OCI-LY3 (cell line): ENCODE measurements around the gene LRRN4CL.

Experiments
- H2AFZ ChIP-seq: fragments of 200-600, 300-600 bp; shearing (Covaris generic); 2 replicates; pipeline ENCODE4 v1.6.0; 2014; ENCODE audit warnings: antibody characterized with exemption, low read depth, low read length
- H3K27ac ChIP-seq: fragments of 200-600, 300-600 bp; sonication (generic); 2 replicates; pipeline ENCODE4 v1.5.1; 2014; ENCODE audit warnings: mild to moderate bottlenecking, low read length, moderate library complexity, mixed read lengths
- H3K27me3 ChIP-seq: fragments of 200-600, 300-600 bp; sonication (generic); 2 replicates; pipeline ENCODE4 v1.6.1; 2014; ENCODE audit warnings: low read depth, low read length, mixed read lengths
- H3K36me3 ChIP-seq: fragments of 200-600, 300-600 bp; sonication (generic); replicated peaks from 2 replicates; pipeline ENCODE3; 2014; ENCODE audit warnings: low read depth, low read length, mixed read lengths
- H3K4me1 ChIP-seq: fragments of 300-600, 200-600 bp; sonication (generic); 2 replicates; pipeline ENCODE4 v1.6.1; 2014; ENCODE audit warnings: low read length, mixed read lengths
- H3K4me2 ChIP-seq: fragments of 200-600, 300-600 bp; sonication (generic); 2 replicates; pipeline ENCODE4 v1.6.1; 2014; ENCODE audit warnings: low read length, mixed read lengths
- H3K4me3 ChIP-seq: fragments of 300-600, 200-600 bp; sonication (generic); 2 replicates; pipeline ENCODE4 v1.5.1; 2014; ENCODE audit warnings: antibody characterized with exemption, mild to moderate bottlenecking, low read length, moderate library complexity
- H3K79me2 ChIP-seq: fragments of 300-600, 200-600 bp; shearing (Covaris generic); 2 replicates; pipeline ENCODE4 v1.6.1; 2014; ENCODE audit warnings: mild to moderate bottlenecking, low read length, mixed read lengths
- H3K9ac ChIP-seq: fragments of 300-600, 200-600 bp; shearing (Covaris generic); 2 replicates; pipeline ENCODE4 v1.6.0; 2014; ENCODE audit warnings: mild to moderate bottlenecking, low read length, moderate library complexity
- H3K9me3 ChIP-seq: fragments of 200-600, 300-600 bp; shearing (Covaris generic); 2 replicates; pipeline ENCODE4 v1.6.1; 2014; ENCODE audit warnings: low read length, mixed read lengths; ENCODE audit not compliant: insufficient read depth
- H4K20me1 ChIP-seq: fragments of 200-600, 300-600 bp; sonication (generic); 2 replicates; pipeline ENCODE4 v1.6.1; 2016; ENCODE audit warnings: low read length, mixed read lengths; ENCODE audit not compliant: insufficient read depth
- EZH2phosphoT487 ChIP-seq: fragments of 200-600 bp; shearing (Covaris generic); IDR thresholded peaks from 2 replicates; pipeline ENCODE4 v1.6.1; 2018; ENCODE audit warnings: antibody characterized with exemption, mixed run types, low read depth
- TF ChIP-seq, protein P1 (sequence below): fragments of 200-600, 300-600 bp; sonication (generic); IDR thresholded peaks from 2 replicates; pipeline ENCODE4 v1.5.1; 2014; ENCODE audit warnings: antibody characterized with exemption, low read length, low read depth

The LRRN4CL gene

DNA sequence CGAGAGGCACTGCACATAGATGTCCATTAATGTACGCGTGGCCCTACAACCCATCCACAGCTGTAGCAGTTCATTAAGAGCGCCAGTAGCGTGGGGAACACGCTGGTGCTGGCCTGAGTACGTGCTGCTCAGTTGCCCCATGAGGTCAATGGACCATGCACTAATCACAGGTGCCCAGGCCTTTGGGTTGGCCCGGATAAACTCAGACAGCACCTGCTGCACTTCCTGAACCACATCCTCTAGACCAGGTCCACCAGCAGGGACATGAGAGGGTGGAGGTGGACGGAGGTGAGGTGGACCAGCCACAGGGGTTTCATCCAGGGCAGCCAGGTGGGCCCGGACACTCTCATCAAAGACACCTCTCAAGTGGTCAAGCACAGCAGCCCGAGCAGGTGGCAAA, 39.8 kb downstream of the LRRN4CL start:
- H3K4me3 ChIP-seq: no peak overlapping the region
- H3K27me3 ChIP-seq: no peaks in the 10 kb centered on the region
- peaks cover 17% of the 10 kb centered on the region for H3K36me3 ChIP-seq
- TF ChIP-seq, protein P1, sequence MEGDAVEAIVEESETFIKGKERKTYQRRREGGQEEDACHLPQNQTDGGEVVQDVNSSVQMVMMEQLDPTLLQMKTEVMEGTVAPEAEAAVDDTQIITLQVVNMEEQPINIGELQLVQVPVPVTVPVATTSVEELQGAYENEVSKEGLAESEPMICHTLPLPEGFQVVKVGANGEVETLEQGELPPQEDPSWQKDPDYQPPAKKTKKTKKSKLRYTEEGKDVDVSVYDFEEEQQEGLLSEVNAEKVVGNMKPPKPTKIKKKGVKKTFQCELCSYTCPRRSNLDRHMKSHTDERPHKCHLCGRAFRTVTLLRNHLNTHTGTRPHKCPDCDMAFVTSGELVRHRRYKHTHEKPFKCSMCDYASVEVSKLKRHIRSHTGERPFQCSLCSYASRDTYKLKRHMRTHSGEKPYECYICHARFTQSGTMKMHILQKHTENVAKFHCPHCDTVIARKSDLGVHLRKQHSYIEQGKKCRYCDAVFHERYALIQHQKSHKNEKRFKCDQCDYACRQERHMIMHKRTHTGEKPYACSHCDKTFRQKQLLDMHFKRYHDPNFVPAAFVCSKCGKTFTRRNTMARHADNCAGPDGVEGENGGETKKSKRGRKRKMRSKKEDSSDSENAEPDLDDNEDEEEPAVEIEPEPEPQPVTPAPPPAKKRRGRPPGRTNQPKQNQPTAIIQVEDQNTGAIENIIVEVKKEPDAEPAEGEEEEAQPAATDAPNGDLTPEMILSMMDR: no peak
- no peak for TF ChIP-seq EZH2phosphoT487
- peaks cover 50% of the 10 kb centered on the region for H3K79me2 ChIP-seq
- H3K27ac ChIP-seq: no peak overlapping the region
- no peak overlapping the region for H2AFZ ChIP-seq
- H3K9me3 ChIP-seq: no peaks in the 10 kb centered on the region
- H3K9ac ChIP-seq: no peak overlapping the region
- peaks cover 25% of the 10 kb centered on the region for H3K4me1 ChIP-seq
- H4K20me1 ChIP-seq: no peaks in the 10 kb centered on the region
- no peak overlapping the region for H3K4me2 ChIP-seq

DNA sequence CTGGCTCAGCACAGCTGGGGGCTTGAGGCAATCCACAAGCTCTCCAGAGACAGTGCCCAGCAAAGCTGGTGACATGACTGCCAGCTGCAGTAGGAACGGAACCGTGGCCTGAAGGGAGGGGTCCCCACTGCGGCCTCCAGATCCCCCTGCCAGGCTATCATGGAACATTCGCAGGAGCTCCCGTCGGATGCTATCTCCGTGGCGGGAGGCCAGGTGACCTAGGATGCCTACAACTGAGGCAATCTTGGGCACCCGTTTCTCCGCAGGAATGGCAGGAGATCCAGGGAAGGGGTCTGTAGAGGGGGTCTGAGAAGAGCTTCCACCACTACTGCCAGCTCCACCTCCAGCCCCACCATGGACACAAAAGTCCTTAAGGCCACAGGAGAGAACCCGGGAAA, 40.4 kb downstream of the LRRN4CL start:
- peaks cover 22% of the 10 kb centered on the region for H3K36me3 ChIP-seq
- no peak overlapping the region for H3K4me3 ChIP-seq

DNA sequence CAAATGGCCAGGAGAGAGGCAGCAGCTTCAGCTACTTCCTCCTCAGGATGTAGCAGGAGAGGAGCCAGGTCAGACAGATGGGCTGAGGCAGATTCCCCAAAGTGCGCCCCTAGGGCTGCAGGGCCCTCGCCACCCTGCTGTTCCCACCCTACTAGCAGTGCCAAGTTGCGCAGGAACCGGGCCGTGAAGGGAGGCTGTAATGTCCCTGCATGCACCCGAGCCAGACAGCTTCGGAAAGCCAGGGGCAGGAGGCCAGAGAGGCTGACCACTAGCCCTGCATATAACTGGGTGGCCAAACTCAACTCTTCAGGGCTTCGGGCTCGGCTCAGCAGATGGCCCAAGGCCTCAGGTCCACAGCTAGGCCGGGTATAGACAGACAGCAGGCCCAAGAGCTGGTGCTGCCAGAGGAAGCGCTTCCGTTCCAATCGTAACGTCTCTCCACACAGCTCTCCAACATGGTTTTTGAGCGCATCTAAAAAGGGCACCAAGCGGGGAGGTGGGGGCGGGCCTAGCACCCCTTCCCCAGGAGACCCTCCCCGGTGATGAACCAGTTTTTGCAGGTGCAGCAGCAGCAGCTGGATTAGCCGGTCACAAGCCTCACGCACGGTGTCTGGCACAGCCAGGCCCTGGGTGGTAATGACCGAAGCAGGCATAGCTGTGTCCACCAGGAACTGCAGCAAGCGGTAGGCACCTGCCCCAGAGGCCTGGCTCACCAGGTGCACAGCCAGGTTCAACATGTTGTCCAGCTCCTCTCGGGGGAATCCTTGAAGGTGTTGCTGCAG, 41.0 kb downstream of the LRRN4CL start:
- no peak overlapping the region for H3K9ac ChIP-seq
- no peak overlapping the region for H3K4me3 ChIP-seq
- no peaks in the 10 kb centered on the region for H3K27me3 ChIP-seq
- peaks cover 61% of the 10 kb centered on the region for H3K79me2 ChIP-seq
- no peak overlapping the region for H3K4me2 ChIP-seq
- no peak overlapping the region for H3K27ac ChIP-seq
- TF ChIP-seq EZH2phosphoT487: no peak
- TF ChIP-seq, protein P1: no peak
- H3K36me3 ChIP-seq: peaks cover 22% of the 10 kb centered on the region
- H3K9me3 ChIP-seq: no peaks in the 10 kb centered on the region
- no peaks in the 10 kb centered on the region for H4K20me1 ChIP-seq
- H2AFZ ChIP-seq: no peak overlapping the region
- H3K4me1 ChIP-seq: peaks cover 20% of the 10 kb centered on the region

More for the DNA sequence above, 40.4 kb downstream of the LRRN4CL start:
- no peaks in the 10 kb centered on the region for H3K27me3 ChIP-seq
- peaks cover 20% of the 10 kb centered on the region for H3K4me1 ChIP-seq
- H3K9me3 ChIP-seq: no peaks in the 10 kb centered on the region
- no peaks in the 10 kb centered on the region for H4K20me1 ChIP-seq
- H3K9ac ChIP-seq: no peak overlapping the region
- H2AFZ ChIP-seq: no peak overlapping the region
- H3K4me2 ChIP-seq: no peak overlapping the region
- H3K27ac ChIP-seq: no peak overlapping the region
- peaks cover 55% of the 10 kb centered on the region for H3K79me2 ChIP-seq
- no peak for TF ChIP-seq EZH2phosphoT487
- TF ChIP-seq, protein P1: no peak

DNA sequence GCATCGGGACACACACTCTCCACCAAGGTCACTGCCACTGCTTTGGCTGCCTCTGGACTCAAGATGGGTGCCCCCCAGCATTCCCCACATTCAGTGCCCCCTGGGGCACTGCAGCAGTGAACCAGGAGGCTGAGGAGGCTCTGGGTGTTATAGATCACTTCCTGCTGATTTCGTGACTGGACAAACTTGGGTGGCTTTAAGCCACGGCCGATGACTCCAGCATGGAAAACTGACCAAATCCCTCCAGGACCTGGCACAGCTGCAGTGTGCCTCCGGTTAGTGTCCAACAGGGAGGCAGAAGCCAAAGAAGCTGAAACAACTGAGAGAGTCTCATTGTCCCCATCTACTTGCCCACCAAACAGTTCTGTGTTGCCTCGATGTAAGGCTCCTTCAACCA, 41.7 kb downstream of the LRRN4CL start:
- Histone ChIP-seq H3K36me3 (peaks cover 27% of the 10 kb centered on the region), H3K27me3 (no peaks in the 10 kb centered on the region), H3K9ac (no peak overlapping the region), H3K4me2 (no peak overlapping the region), H3K27ac (no peak overlapping the region), H2AFZ (no peak overlapping the region), H3K4me3 (no peak overlapping the region), H3K4me1 (peaks cover 20% of the 10 kb centered on the region), H4K20me1 (no peaks in the 10 kb centered on the region), H3K9me3 (no peaks in the 10 kb centered on the region), H3K79me2 (peaks cover 63% of the 10 kb centered on the region)
- TF ChIP-seq, protein P1: no peak
- no peak for TF ChIP-seq EZH2phosphoT487
